Right ventricle myocardium inferior (tissue), 1 donor: ENCODE measurements around the gene APPL2. TPM values are rescaled to one million over a fixed set of nuclear protein-coding genes. Genes with fewer than 3 reads are reported as not detected.
"Not testable (repeated sequence)": the region's sequence is repeated elsewhere in the genome, so short reads cannot be mapped to it uniquely, and the experiment has no call there.

Experiments used
- ATAC-seq: fragments of 200-7000 bp; cut with Tn5 transposase; one replicate; pipeline ENCODE4 v1.9.1; 2020; ENCODE audit warnings: mild to moderate bottlenecking, moderate library complexity
- DNase-seq: peaks from one replicate; pipeline ENCODE4 v3.0.0; 2021; ENCODE audit errors: missing footprints
- intact Hi-C: fragments of 100-400 bp; cut with DNase I; formaldehyde crosslinking; loops from one replicate; pipeline ENCODE4 v1.11.0; 2022
- total RNA-seq: library from RNA; stranded (reverse); fragmentation: NEBNext Ultra II Directional; extraction: Animal tissue kit (Norgen Biotek cat#: 25700); gene quantifications from one replicate; pipeline ENCODE4 v1.2.1, GENCODE V29; 2021
- donor health status: DM: no; HTN: yes; CAD: no; lungs with severe emphysema.

APPL2 gene
- total RNA-seq, 1 donor from 2014 or later: 20.9 TPM

DNA sequence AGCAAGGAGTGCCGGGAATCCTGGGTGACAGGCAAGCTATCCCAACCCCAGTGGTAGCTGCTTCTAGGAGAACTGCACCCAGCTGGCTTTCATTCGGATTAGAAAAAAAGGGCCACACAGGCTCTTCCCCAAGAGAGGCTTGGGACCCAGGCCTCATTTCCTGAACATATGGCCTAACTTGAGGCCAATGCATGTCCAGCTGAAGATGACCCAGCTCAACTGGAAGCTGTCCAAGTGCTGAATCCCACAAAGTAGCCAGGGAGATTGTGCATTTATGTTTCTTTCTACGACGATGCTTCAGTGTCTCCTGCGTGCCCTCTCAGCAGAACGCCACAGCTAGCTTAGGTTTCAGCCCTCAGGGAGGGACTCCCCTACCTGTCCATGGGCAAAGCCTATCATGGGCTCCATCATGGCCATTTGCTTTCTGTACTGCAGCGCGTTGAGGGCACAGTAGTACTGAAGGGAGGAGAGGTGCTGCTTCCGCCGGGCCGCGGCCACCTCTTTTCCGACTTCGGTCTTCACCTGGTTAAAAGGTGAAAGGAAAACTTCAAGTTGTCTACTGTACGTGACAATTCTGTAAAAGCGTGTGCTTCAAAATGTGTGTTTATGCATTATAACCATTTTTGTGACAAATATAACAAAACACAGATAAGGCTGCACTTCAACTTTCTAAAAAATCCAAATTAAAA, 29.1 kb downstream of the APPL2 start:
- intact Hi-C loops: no loop called here
- DNase-seq (no peak), ATAC-seq (no peak)

DNA sequence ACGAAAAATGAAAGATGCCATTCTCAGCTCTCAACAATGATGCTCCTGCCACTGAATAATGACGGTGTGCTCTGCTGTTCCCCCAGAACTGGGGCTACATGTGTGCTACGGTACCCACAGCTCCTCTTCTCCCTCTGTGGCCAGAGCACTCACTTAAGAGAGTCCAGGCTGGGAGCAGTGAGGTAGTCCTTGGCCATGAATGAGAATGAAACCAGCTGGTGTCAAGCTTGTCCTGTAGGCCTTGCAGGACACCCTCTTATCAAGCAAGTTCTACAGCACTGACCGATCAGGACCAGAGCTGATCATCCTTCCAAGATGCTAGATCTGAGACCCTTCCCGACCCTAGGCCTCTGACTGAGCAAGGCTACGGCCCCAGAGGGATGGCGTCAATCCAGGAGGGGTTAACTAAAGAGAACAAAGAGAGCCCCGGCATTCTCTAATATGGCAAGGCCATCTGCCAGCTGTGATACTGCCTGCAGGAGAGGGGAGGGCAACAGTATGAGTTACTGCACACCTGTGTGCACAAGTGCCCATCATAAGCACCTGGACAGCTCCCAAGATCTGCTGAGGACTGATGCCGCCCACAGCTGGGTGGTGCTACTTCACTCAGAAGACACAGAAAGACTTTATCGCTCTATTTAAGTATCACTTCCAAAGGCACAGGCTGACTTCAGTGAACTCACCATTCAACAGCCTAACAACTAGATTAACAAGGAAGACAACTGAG, 30.5 kb downstream of the APPL2 start:
- DNase-seq: no peak
- ATAC-seq: peak; percentile 32
- intact Hi-C loops: no loop called here

DNA sequence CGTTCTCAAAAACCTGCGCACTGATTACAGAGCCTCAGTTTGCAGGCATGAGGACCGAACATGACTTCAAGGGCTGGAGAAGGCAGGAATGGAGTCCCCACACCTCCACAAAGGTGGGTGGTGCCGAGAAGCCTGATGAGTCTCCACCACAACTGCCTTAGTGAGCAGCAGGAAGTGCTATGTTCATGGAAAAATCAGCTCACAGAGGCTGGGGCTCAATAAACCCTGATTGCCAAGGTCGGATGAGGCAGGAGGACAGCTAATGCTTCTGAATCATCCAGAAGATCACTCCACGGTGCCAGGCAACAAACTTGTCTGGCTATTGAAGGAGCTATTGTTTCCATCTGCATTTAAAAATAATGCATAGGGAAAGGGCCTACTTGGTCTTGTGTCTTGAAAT, 31.1 kb downstream of the APPL2 start:
- DNase-seq (no peak), ATAC-seq (no peak)
- intact Hi-C loops: no loop called here

DNA sequence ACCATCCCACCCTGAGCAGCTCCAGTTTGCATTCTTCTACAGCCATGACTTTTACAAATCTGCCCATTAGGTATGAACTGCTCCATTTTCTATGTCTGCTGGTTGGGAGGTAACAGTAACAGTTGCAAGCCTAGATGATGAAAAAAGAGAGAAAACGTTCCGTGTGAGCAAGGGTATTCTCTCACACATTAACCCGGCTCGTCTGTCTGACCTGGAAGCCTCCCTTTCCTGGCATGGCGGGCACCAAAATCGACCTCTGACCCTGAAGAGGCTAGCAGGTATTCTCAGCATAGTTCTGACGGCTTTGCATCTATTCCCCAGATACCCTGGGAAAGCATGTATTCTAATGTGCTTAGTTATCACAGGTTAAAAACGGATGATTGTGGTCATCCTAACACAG, 31.8 kb downstream of the APPL2 start:
- intact Hi-C loops: no loop called here
- DNase-seq: no peak
- no peak for ATAC-seq

DNA sequence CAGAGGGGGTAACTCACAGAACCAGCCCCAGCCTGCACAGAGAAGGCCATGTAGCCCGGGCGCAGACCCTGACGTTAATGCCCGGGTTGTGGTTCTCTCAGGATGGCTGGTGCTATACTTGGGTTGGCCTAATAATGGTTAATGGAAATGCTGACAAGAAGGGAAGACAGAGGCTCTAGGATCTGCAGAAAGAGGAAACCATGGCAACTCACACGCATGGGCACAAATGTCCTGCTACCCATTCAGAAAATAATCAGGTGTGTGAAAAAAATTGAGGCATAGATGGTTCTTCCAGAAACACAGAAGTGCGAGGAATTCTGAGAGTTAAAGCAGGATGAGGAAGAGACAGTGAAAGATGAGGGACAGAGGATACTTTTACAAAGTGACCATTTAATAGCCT, 33.8 kb downstream of the APPL2 start:
- no peak for DNase-seq
- intact Hi-C loops: no loop called here
- no peak for ATAC-seq

DNA sequence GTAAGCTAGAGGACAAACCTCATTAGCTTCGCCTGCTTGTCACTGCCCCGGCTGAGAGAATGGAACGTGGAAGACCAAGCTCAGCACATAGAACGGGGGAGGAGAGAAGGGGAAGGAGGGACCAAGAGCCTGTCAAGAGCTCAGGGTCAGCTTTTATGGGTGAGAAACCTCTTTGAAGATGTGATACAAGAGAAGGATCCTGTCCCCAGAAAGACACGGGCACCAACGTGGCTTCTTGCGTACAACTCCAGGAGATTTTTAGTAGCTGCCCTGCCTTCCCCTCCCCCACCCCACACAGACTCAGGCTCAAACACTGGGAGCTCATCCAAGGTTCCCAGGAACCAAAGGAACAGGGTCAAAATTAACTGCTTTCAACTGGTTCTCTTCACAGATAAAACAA, 34.7 kb downstream of the APPL2 start:
- ATAC-seq (no peak), DNase-seq (no peak)
- intact Hi-C loops: no loop called here

DNA sequence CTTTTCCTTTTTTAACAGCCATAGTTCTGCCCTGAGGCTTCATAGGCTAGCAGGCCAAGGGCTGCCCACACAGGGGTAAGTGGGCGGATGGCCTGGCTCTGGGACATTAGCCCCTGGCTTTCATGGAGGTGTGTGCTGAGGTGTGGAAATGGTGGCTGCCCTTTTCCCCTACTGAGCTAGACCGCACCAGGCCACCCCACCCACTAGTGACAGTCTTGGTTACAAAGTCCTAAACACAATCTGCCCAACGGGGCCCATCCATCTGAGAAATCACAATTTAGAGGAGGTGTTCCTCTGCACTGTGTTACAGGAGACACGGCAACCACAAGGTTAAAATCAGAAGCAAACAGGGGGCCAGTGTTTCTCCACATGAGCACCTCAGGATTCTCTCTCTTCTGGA, 35.6 kb downstream of the APPL2 start:
- DNase-seq (no peak), ATAC-seq (no peak)
- intact Hi-C loops: no loop called here

DNA sequence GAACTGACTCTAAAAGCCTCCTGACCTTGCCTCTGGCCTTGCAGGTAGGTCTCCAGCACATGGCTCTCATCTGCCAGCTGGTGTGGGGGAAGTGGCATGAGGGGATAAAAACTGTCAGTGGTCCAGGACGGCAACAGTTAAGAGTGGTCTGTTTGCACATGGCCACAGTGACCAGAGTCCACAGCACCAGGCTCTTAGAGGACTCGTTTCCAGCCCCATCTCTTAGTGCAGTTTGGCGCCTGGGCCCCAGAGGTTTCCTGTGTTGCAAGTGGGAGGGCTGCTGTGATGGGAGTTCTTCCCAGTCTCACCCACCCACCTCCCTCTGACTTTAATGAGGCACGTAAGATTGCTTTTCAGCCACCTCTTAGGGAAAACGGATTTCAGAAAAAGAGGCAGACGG, 37.0 kb downstream of the APPL2 start:
- no peak for ATAC-seq
- intact Hi-C loops: no loop called here
- no peak for DNase-seq

DNA sequence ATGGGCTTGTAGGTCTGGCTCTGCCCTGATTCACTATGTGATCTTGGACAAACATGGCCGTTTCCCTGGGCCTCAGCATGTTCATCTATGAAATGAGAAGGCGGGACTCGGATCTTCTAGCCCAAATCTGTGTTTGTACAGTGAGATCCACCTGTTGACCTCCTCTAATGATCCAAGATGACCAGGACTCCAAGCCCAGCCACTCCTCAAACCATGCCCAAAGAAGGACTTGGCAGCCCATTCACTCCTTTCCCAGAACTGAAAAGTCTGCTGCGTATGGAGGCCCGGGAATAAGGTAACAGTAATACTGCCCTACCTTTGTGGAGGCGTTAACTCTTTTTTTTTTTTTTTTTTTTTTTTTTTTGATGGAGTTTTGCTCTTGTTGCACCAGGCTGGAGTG, 39.9 kb downstream of the APPL2 start:
- intact Hi-C loops: no loop called here
- DNase-seq (no peak), ATAC-seq (no peak)

DNA sequence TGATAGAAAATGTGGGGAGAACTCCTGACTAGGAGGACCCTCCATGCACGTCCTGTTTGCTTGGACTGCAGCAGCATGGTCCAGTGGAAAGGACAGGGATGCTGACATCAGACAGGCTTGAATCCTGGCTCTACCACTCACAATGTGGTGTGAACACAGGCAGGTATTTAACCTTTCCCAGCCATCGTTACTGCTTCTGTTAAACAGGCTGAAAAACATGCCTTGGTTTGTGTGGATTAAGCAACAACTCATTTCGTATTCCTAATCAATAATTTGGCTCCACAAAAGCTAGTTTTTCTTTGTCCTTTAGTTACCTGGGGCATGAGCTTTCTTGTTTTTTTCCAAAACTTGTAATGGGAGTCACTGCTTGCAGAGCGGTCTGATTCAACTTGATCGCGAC, 41.0 kb downstream of the APPL2 start:
- intact Hi-C loops: no loop called here
- DNase-seq: no peak

DNA sequence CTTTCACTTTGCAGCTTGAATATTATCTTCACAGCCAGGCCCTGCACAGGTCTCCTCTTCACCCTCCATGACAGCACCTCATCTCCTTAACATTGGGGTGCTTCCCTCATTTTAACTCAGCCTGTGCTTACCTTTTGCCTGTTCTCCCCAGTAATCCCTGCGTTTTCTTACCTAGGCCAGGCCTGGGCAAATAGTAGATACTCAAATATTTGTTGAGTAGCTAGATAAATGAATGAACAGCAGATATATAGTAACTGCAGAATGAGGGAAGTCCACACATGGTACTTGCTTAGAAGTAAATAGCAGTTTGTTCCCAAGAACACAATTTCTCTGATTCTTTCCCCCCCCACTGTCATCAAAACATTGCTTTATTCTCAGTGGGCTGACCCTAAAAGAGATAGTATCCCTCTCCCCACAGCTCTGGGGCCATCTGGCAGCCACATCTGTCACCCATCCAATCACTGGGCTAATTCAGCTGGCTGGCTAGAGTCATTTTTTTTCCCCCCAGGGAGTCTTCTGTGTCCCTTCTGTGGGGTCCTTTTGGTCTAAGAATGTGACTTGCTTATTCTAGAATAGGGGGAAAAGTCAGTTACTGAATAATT, 43.2 kb downstream of the APPL2 start:
- ATAC-seq: no peak
- DNase-seq: no peak
- intact Hi-C loops: no loop called here

More for the DNA sequence above, 41.0 kb downstream of the APPL2 start:
- no peak for ATAC-seq

DNA sequence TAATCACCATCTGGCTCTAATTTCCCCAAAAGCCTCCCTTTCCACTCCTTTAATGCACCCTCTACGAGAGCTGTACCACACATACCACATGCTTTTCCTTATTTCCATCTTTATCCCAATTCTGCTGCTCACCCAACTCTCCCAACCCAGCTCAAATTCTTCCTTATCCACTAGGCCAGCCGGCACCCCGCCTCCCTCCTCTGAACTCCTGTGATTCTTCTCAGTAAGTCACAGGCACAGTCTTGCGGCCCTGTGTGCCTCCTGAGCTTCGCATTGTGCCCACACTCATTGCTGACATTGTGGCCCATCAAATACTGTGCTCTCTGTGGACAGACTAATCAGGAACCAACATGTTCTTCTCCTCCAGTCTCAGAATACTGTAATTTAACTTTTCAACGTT, 45.4 kb downstream of the APPL2 start:
- DNase-seq: peak; percentile 70
- intact Hi-C loops: no loop called here
- no peak for ATAC-seq

DNA sequence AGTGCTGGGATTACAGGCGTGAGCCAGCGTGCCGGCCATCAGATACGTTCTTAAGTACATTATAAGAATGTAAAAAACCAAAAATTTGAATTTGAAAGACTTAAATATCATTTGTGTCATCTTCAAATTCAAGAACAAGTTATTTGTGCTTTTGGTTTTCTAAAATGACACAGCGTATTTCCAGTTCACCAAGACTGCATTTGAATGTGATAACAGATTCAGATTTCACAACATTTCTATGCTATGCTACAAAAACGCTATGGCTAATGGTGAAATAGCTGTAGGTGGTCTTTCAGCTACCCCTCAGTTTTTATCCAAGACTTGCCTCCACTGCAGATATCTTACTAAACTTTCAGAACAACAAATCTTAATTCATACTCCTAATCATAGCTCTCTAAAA, 46.7 kb downstream of the APPL2 start:
- intact Hi-C loops: no loop called here
- DNase-seq (no peak), ATAC-seq (no peak)

DNA sequence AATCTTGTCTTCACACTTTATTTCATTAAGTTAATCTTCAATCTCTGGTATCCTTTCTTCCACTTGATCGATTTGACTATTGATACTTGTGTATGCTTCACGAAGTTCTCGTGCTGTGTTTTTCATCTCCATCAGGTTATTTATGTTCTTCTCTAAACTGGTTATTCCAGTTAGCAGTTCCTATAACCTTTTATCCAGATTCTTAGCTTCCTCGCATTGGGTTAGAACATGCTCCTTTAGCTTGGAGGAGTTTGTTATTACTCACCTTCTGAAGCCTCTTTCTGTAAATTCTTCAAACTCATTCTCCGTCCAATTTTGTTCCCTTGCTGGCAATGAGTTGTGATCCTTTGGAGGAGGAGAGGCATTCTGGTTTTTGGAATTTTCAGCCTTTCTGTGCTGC, 52.0 kb downstream of the APPL2 start:
- DNase-seq, intact Hi-C loops, ATAC-seq: not testable (repeated sequence)

DNA sequence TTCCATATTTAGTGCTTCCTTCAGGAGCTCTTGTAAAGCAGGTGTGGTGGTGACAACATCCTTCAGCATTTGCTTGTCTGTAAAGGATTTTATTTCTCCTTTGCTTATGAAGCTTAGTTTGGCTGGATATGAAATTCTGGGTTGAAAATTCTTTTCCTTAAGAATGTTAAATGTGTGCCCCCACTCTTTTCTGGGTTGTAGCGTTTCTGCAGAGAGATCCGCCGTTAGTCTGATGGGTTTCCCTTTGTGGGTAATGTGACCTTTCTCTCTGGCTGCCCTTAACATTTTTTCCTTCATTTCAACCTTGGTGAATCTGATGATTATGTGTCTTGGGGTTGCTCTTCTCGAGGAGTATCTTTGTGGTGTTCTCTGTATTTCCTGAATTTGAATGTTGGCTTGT, 52.6 kb downstream of the APPL2 start:
- intact Hi-C loops, ATAC-seq, DNase-seq: not testable (repeated sequence)

DNA sequence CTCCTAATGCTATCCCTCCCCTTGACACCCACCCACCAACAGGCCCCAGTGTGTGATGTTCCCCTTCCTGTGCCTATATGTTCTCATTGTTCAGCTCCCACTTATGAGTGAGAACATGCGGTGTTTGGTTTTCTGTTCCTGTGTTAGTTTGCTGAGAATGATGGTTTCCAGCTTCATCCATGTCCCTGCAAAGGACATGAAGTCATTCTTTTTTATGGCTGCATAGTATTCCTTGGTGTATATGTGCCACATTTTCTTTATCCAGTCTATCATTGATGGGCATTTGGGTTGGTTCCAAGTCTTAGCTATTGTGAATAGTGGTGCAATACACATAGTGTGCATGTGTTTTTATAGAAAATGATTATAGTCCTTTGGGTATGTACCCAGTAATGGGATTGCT, 56.9 kb downstream of the APPL2 start:
- intact Hi-C loops, DNase-seq, ATAC-seq: not testable (repeated sequence)

DNA sequence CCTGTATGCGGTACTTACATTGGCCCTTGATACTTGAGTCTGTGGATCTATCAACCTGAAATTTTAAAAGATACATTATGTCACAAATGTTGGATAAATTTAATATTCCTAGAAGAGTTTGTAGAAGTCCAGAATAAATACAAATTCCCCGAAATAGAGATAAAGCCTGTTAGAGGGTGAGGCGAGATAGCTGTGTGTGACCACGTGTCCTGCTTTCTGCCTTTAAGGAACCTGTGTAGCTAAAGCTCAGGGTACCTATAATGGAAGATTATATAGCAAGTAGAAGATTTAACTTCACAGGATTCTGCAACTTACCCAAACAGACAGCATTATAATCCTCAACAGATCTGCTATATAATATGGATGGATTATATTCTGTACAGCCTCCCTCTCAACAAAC, 58.8 kb downstream of the APPL2 start:
- intact Hi-C loops: no loop called here

DNA sequence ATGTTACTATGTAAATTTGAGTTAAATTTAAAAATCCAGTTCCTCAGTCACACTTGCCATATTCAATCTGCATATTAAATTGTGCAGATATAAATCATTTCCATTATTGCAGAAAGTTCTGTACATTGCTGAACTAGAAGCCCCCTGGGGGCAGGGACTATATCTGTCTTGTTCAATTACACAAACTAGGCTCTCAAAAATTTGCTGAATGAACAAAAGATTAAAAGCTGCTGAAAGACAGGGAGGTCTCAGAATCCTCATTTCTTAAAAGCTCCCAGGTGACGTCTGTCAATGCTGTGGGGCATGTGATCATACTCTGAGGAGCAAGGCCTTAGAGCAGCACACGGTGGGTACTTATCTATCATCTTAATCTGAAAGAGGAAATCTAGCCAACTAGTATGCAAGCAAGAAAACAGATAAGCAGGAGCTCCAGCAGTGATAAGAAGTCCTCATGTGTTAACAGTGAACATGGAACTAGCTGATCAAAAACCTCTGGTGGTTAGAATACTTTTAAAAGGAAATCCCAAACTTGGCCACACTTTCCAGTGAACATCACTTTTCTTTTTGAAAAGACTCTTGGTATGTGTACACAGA, 60.5 kb downstream of the APPL2 start:
- intact Hi-C loops: no loop called here
- DNase-seq: no peak
- ATAC-seq: no peak

More for the DNA sequence above, 58.8 kb downstream of the APPL2 start:
- no peak for DNase-seq
- ATAC-seq: no peak

DNA sequence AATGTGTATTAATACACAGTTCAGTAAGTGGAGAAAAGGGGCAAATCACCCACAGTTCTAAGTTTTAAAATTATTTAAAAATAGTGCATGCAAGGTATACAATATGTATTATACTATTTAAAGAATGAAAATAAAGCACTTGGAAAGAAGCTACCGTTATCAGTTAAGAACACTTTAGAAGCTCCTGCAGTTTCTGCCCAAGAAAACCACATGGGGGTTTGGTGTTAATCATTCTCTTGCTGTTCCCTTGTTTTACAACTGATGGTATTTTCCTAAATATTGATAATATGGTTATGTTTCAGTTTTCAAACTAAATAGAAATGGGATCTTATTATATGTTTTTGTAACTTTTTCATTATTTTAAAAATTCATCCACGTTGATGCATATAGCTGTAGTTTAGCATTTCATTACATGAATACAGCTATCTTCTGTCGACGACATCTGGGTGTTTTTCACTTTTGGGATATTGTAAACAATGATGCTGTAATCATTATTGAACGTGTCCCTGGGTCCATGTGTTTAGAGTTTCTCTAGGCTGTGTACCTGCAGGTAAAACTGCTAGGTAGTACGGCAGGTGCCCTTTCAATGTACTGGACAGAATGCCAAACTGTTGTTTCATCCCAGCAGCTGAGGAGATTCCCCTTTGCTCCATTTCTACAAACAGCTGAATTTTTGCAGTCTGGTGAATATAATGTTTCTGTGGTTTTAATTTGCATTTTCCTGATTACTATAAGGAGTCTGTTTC, 64.1 kb downstream of the APPL2 start:
- ATAC-seq: no peak
- DNase-seq: no peak
- intact Hi-C loops: loop anchor here (5.0 kb wide), 1 partner anchor 40 kb away; no protein-coding TSS in a partner anchor
